ENCODE data around the gene TNFSF12. TPM values are rescaled to one million over a fixed set of nuclear protein-coding genes. Genes with fewer than 3 reads are reported as not detected.

The TNFSF12 gene
- total RNA-seq, 4 donors from 2014 or later = 20.8 to 53.1 (median 31.5) TPM

DNA sequence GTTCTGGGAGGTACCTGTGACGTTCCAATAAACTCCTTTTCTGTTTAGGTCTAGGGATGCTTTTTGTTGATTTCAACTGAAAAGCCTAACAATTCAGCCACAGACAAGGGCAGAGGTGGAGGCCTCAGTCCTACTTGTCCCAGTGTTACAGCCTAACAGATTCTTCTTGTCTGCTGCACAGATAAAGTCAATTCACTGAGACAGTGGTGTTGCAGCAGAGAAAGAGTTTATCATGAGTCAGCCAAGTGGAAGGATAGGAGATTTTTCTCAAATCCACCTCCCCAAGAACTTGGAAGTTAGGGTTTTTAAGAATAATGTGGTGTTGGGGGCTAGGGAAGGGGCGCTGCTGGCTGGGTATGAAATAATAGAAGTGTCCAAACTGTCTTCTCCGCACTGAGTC, 10.8 kb upstream of the TNFSF12 start:
- DNase-seq = no peak
- TF ChIP-seq POLR2AphosphoS5 (IDR thresholded peaks at IDR 0.05) = no peak
- no peak for TF ChIP-seq EP300 (IDR thresholded peaks at IDR 0.05; ENCODE audit: low read depth)
- no peak for TF ChIP-seq POLR2A (IDR thresholded peaks at IDR 0.05)
- TF ChIP-seq, protein P1, sequence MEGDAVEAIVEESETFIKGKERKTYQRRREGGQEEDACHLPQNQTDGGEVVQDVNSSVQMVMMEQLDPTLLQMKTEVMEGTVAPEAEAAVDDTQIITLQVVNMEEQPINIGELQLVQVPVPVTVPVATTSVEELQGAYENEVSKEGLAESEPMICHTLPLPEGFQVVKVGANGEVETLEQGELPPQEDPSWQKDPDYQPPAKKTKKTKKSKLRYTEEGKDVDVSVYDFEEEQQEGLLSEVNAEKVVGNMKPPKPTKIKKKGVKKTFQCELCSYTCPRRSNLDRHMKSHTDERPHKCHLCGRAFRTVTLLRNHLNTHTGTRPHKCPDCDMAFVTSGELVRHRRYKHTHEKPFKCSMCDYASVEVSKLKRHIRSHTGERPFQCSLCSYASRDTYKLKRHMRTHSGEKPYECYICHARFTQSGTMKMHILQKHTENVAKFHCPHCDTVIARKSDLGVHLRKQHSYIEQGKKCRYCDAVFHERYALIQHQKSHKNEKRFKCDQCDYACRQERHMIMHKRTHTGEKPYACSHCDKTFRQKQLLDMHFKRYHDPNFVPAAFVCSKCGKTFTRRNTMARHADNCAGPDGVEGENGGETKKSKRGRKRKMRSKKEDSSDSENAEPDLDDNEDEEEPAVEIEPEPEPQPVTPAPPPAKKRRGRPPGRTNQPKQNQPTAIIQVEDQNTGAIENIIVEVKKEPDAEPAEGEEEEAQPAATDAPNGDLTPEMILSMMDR (IDR thresholded peaks at IDR 0.05) = no peak
- H3K4me3 ChIP-seq = no peak overlapping the region
- no peak overlapping the region for H3K27ac ChIP-seq
- in situ Hi-C loops (cut with MboI; ENCODE audit: low pct_ligation_motif_present in 1 of 4, low pct_unique_long_range_greater_than_20kb in 1 of 4, low sequenced_read_pairs in 3 of 4) (no loop called here), intact Hi-C loops (cut with DNase I; ENCODE audit: low total_unique reads) (no loop called here)
- H3K4me1 ChIP-seq = no peaks in the 10 kb centered on the region
- 82 to 100% methylated on average over 1 to 3 of the region's 3 CpGs for WGBS, 2 donors (ENCODE audit: low coverage in 1 of 2)
- peaks cover 0 to 9% of the 10 kb centered on the region in 2 donors for H3K9me3 ChIP-seq
- H3K36me3 ChIP-seq = no peaks in the 10 kb centered on the region
- H3K27me3 ChIP-seq = no peaks in the 10 kb centered on the region

DNA sequence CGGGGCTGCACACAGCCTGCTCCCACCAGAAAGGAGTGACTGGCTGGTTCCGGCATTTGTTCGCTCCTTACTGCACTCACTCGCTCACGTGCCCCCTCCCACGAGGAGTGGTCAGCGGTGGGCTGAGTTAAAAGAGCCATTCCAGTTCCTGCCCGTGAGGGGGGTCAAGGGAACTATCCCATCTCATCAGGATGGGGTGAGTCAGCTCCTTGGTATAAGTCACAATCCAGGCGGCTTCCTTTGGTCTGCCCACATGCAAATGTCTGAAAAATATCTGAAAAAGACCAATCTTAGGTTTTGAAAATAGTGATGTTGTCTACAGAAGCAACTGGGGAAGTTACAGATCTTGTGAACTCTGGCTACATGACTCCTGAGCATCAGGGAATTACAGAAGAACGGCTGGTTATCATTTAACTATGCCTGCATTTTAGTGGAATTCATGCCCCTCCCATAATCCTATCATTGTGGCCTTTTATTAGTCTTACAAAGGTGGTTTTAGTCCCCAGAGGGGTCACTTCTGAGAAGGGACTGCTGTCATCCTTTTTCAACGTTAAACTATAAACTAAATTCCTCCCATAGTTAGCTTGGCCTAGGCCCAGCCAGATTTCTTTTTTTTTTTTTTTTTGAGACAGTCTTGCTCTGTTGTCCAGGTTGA, 9.8 kb upstream of the TNFSF12 start:
- Histone ChIP-seq H3K9me3 (peaks cover 0 to 9% of the 10 kb centered on the region in 2 donors), H3K36me3 (no peaks in the 10 kb centered on the region), H3K27ac (no peak overlapping the region), H3K4me3 (no peak overlapping the region), H3K4me1 (no peaks in the 10 kb centered on the region), H3K27me3 (no peaks in the 10 kb centered on the region)
- no peak for DNase-seq
- 35 to 81% methylated on average over 2 to 11 of the region's 11 CpGs for WGBS, 2 donors (ENCODE audit: low coverage in 1 of 2)
- intact Hi-C loops (cut with DNase I; ENCODE audit: low total_unique reads) = no loop called here
- in situ Hi-C loops (cut with MboI; ENCODE audit: low pct_ligation_motif_present in 1 of 4, low pct_unique_long_range_greater_than_20kb in 1 of 4, low sequenced_read_pairs in 3 of 4) = no loop called here
- TF ChIP-seq, protein P1 (IDR thresholded peaks at IDR 0.05) = no peak
- TF ChIP-seq POLR2AphosphoS5 (IDR thresholded peaks at IDR 0.05) (no peak), POLR2A (IDR thresholded peaks at IDR 0.05) (no peak), EP300 (IDR thresholded peaks at IDR 0.05; ENCODE audit: low read depth) (no peak)

DNA sequence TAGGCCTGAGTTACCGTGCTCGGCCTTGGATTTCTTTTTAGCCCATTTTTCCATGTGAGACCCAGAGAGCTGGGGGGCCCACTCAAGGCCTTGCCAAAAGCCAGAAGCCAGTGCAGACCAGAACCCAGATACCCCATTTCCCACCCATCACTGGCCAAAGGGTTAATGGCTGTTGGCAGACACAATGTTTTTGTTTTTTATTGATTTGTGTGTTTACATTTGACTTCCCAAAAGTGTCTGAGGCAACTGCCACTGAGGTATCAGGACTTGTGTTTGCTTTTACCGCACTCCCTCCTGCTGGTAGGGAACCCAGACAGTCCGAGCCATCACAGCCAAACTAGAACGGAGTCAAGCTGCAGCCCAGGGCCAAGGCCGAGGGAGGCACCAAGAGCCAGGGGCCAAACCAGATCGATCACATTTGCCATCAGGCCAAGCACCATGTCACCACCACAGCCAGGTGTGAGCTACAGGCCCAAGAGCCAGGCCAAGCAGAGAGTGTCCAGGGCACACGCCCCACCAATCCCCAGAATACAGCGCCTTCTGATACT, 7.7 kb upstream of the TNFSF12 start:
- Histone ChIP-seq H3K27me3 (no peaks in the 10 kb centered on the region), H3K9me3 (peaks cover 0 to 9% of the 10 kb centered on the region in 2 donors), H3K36me3 (no peaks in the 10 kb centered on the region), H3K27ac (no peak overlapping the region), H3K4me3 (no peak overlapping the region), H3K4me1 (no peaks in the 10 kb centered on the region)
- intact Hi-C loops (cut with DNase I; ENCODE audit: low total_unique reads) (loop anchor here (5.0 kb wide), 1 partner anchor 811 kb away; no protein-coding TSS in a partner anchor), in situ Hi-C loops (cut with MboI; ENCODE audit: low pct_ligation_motif_present in 1 of 4, low pct_unique_long_range_greater_than_20kb in 1 of 4, low sequenced_read_pairs in 3 of 4) (no loop called here)
- 91 to 100% methylated on average over 1 to 9 of the region's 9 CpGs for WGBS, 2 donors (ENCODE audit: low coverage in 1 of 2)
- TF ChIP-seq, protein P1 (IDR thresholded peaks at IDR 0.05) = no peak
- TF ChIP-seq POLR2A (IDR thresholded peaks at IDR 0.05) (no peak), POLR2AphosphoS5 (IDR thresholded peaks at IDR 0.05) (no peak), EP300 (IDR thresholded peaks at IDR 0.05; ENCODE audit: low read depth) (no peak)
- DNase-seq = no peak

DNA sequence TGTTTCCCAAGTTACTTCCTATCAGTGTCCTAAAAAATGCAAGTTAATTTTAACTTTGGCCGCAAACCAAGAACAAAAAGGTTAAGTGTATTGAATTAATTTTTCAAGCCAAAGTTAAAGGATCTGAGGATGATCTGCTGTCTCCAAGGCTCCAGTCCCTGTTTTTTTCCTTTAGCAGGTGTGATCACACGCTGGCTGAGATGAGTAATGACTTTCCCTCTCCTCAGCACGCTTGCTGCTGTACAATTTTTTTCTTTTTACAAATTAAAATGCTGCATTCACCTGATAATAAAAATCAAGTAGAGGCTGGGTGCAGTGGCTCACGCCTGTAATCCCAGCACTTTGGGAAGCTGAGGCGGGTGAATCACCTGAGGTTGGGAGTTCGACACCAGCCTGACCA, 3.9 kb upstream of the TNFSF12 start:
- no peak overlapping the region for H3K4me3 ChIP-seq
- in situ Hi-C loops (cut with MboI; ENCODE audit: low pct_ligation_motif_present in 1 of 4, low pct_unique_long_range_greater_than_20kb in 1 of 4, low sequenced_read_pairs in 3 of 4) = no loop called here

More for the DNA sequence above, 3.9 kb upstream of the TNFSF12 start:
- H3K27me3 ChIP-seq = no peaks in the 10 kb centered on the region
- intact Hi-C loops (cut with DNase I; ENCODE audit: low total_unique reads) = loop anchor here (5.0 kb wide), 1 partner anchor 807 kb away; no protein-coding TSS in a partner anchor
- TF ChIP-seq EP300 (IDR thresholded peaks at IDR 0.05; ENCODE audit: low read depth) = no peak
- TF ChIP-seq, protein P1 (IDR thresholded peaks at IDR 0.05) = no peak
- no peak for TF ChIP-seq POLR2A (IDR thresholded peaks at IDR 0.05)
- no peak for TF ChIP-seq POLR2AphosphoS5 (IDR thresholded peaks at IDR 0.05)
- WGBS, 2 donors (ENCODE audit: low coverage in 1 of 2) = 59 to 74% methylated on average over 4 to 6 of the region's 6 CpGs
- peaks cover 7 to 19% (median 15%) of the 10 kb centered on the region in 4 donors for H3K4me1 ChIP-seq
- H3K9me3 ChIP-seq = no peaks in the 10 kb centered on the region
- no peak for DNase-seq
- no peak overlapping the region for H3K27ac ChIP-seq
- H3K36me3 ChIP-seq = no peaks in the 10 kb centered on the region

Measured in transverse colon (tissue), 4 donors.